Ramos (cell line): ENCODE measurements around the gene ENDOV.

Source experiments
- in situ Hi-C: fragments of 300-500 bp; cut with MboI; formaldehyde crosslinking; loops from one replicate; pipeline ENCODE4 v1.14.3; 2022; ENCODE audit warnings: low sequenced_read_pairs; ENCODE audit not compliant: unreplicated experiment

Gene ENDOV

DNA sequence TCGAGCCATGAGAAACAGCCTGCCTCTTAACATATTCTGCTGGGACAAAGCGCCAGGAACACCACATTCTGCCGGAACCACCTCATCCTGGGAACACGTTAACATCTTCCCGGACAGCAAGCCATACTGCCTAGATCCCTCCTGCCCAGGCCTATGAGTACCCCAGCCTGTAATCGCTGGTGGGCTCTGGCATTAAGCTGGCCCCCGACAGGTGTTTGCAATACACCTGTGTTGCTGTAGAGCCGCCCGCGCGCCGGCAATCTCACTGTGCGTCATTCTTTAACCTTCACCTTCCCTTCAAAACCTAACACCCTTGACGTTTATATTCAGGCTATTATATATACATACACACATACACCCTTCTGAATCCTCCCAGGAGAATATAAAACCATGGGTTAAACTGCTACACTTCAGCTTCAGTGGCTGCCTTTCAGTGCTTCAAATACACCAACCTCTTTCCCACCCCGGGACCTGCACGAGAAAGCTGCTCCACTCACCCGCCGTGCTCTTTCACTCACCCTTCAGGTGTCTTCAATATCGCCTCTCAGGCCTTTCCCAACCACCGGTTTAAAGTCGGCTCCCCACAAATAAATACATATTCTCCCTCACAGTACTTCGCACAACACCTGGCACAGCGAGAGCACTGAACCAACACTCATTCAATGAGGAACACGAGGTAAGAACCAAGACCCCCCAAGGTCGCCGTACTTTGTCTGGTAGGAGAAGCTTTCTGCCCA, 1.0 kb upstream of the ENDOV start:
- in situ Hi-C loops = no loop called here

DNA sequence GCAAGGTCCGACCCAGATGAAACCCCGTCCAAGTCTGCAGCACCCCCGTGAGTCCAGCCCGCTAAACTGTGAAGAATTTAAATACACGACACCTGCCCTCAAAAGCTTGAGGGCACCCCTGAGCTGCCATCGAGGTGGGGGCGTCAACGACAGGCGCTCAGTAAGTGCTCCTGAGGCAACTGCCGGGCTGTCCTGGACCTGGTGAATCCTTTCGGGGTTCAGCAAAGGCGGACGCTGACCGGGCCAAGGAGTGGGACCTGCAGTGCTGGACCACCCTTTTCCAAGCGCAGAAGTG, 512 bp upstream of the ENDOV start:
- in situ Hi-C loops = no loop called here

DNA sequence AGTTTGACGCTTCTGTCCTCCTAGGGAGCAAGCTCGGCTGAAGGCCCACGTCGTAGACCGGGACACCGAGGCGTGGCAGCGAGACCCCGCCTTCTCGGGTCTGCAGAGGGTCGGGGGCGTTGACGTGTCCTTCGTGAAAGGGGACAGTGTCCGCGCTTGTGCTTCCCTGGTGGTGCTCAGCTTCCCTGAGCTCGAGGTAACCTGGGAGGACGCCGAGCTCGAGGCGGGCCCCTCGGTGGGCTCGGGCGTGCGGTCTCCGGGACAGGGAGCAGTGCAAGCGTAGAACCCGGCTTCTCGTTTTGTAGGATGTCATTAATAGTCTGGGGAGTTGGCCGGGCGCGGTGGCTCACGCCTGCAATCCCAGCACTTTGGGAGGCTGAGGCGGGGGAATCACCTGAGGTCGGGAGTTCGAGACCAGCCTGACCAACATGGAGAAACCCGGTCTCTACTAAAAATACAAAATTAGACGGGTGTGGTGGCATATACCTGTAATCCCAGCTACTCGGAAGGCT, 715 bp downstream of the ENDOV start:
- in situ Hi-C loops = no loop called here

DNA sequence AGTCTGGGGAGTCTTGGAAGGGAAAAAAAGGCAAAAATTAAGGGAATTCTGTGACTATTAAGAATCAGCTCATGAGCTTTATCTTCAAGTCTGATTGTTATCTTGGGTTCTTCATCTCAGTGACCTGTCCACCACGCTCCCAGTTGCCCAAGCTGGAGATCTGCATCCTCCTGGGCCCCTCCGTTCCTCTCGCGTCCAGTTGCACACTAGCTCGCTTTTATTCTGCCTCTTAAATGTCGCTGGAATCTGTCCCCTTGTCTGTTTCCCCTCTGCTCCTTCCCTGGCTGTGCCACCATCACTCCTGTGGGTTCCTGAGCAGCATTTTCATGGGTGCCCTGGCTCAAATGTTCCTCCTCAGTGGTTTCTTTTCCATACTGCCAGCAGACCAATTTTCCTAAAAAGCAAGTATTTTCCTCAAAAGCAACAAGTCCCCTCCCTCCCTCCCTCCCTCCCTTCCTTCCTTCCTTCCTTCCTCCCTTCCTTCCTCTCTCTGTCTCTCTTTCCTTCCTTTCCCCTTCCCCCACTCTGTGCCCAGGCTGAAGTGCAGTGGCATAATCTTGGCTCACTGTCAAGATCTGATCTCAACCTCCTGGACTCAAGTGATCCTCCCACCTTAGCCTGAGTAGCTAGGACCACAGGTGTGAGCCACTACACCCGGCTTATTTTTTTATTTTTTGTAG, 1.4 kb downstream of the ENDOV start:
- in situ Hi-C loops = no loop called here

DNA sequence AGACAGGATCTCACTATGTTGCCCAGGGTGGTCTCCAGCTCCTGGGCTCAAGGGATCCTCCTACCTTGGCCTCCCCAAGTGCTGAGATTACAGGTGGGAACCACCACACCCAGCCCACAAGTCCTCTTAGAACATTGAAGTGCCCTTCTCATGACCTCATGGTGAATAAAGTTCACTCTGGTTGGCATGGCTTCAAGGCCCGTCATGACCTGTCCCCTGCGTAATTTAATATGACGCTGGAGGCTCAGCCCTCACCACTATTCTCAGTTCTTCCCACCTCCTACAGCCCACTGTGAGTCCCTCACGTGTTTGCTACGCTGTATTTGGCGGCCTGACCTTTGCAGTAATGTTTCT, 1.9 kb downstream of the ENDOV start:
- in situ Hi-C loops = no loop called here

DNA sequence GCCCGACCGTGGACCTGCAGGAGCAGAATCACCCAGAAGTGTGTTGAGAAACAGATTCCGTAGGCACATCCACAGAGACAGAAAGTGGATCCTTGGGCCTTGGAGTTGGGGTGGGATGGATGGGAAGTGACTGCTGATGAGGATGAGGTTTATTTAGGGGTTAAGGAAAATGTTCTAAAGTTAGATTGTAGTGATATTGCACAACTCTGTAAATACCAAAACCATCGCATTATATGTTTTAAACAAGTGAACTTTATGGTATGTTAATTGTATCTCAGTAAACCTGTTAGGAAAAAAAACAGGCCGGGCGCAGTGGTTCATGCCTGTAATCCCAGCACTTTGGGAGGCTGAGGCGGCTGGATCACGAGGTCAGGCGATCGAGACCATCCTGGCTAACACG, 3.6 kb downstream of the ENDOV start:
- in situ Hi-C loops = no loop called here

DNA sequence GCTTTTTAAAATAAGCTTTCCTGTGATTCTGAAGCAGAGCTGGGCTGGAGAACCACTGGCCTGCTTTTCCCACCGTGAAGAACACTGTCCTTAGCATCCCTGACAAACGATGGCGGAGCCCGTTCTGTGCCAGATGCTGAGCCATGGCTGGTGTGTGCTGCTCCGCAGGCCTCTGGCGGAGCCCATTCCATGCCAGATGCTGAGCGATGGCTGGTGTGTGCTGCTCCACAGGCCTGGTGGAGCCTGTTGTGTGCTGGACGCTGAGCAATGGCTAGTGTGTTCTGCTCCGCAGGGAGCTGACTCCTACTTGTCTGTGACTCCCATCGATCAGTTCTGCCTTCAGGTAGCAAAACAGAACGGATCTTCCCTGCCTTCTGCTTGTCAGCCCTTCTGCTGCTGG, 4.3 kb downstream of the ENDOV start:
- in situ Hi-C loops = no loop called here

DNA sequence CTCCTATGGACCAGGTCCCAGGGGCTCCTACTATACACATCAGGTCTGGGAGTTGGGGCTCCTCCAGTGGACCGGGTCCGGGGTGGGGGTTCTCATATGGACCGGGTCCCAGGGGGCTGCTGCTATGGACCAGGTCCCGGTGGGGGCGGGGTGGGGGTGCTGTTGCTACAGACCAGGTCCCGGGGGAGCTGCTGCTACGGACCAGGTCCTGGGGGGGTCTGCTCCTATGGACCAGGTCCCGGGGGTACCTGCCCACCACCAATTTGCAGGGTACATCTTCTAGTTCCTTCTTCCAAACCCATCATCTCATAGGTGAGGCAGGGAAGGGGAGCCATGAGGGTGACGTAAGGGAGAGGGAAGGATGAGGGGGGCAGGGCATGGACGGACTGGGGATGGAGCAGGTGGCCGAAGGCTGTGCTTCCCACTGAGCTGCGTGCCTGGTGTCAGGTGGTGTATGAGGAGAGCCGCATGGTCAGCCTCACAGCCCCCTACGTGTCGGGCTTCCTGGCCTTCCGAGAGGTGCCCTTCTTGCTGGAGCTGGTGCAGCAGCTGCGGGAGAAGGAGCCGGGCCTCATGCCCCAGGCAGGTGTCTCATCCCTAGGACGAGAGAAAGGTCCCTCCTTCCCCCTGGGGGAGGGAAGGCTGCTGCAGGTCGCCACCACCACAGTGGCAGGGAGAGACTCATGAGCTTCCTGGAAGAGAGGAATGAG, 6.6 kb downstream of the ENDOV start:
- in situ Hi-C loops = loop anchor here (10.0 kb wide), 1 partner anchor 443 kb away; no protein-coding TSS in a partner anchor

DNA sequence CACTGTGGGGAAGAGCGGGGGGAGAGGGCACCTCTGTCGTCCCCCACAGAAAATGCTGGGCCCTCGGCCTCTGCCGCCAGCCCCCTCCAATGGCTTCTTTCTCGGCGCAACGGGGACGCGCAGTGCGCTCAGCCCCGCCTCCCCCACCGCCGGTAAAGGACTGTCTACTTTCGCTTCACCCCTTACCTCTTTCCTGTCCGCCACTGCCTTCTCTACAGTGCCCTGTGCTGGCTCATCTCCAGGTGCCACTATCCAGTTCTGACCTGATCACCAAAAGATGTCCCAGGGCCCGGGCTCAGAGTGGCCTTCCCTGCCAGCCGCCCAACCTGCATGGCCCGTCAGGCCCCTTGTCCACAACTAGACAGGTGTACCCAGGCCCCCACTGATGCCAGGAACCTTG, 7.3 kb downstream of the ENDOV start:
- in situ Hi-C loops = loop anchor here (10.0 kb wide), 1 partner anchor 443 kb away; no protein-coding TSS in a partner anchor

DNA sequence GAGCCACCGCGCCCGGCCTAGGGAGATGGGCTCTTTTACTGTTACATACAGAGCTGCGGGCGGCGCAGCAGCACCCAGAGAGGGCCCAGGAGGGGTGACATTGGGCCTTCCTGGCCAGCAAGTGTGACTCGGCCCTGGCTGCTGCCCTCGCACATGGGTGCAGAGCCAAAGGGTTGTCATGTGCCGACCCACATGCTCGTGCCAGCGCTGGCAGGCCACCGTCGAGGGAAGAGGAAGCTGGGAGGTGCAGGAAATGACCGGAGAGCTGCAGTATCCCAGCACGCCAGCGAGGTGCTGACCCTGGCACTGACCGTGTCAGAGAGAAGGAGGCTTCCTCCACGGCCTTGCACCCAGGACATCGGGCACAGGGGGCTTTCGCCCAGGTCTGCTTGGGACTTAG, 8.0 kb downstream of the ENDOV start:
- in situ Hi-C loops = loop anchor here (10.0 kb wide), 1 partner anchor 442 kb away; no protein-coding TSS in a partner anchor

DNA sequence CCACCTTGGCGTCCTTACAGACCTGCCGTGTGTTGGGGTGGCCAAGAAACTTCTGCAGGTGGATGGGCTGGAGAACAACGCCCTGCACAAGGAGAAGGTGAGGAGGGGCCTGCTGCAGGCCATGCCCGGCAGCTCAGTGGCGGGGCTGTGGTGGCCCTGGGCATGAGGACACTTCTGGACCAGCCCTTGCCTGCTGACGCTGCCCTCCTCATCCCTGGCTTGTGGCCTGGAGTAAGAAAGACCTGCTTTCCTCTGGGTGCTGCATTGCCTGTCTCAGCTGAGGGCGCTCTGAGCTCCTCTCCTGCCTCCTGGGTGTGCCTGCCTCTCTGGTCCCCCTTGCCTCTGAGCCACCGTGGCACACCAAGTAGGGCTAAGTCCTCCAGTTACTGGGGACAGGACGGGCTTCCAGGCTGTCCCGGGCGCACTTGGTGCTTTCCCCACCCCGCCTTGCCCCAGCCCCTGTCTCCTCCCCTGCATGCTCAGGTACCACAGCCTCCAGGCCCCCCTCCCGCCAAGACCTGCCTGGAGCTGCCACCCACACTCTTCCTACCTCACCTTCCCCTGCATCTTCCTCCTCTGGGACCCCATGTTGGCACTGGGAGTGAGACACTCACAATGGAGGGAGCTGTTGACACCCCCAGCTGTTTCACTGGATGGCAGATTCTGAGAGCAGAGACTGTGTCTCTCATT, 8.7 kb downstream of the ENDOV start:
- in situ Hi-C loops = loop anchor here (10.0 kb wide), 1 partner anchor 441 kb away; no protein-coding TSS in a partner anchor

DNA sequence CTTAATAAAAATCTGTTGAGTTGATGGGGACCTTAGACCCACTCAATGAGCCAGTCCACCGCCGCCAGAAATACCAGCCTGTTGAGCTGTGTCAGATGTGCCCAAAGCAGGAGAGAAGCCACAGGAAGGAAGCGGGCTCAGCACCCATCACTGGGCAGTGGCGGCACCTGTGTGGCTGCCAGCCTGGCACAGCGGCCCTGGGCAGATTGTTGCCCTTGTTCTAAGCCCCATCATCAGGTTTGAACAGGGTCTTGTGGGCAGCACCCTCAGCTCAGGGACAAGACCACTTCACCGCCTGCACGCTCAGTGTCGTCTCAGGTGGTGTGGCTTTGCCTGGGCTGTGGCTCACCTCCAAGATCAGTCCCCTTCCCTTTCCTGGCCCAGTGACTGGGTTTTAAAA, 9.3 kb downstream of the ENDOV start:
- in situ Hi-C loops = loop anchor here (10.0 kb wide), 1 partner anchor 441 kb away; no protein-coding TSS in a partner anchor

DNA sequence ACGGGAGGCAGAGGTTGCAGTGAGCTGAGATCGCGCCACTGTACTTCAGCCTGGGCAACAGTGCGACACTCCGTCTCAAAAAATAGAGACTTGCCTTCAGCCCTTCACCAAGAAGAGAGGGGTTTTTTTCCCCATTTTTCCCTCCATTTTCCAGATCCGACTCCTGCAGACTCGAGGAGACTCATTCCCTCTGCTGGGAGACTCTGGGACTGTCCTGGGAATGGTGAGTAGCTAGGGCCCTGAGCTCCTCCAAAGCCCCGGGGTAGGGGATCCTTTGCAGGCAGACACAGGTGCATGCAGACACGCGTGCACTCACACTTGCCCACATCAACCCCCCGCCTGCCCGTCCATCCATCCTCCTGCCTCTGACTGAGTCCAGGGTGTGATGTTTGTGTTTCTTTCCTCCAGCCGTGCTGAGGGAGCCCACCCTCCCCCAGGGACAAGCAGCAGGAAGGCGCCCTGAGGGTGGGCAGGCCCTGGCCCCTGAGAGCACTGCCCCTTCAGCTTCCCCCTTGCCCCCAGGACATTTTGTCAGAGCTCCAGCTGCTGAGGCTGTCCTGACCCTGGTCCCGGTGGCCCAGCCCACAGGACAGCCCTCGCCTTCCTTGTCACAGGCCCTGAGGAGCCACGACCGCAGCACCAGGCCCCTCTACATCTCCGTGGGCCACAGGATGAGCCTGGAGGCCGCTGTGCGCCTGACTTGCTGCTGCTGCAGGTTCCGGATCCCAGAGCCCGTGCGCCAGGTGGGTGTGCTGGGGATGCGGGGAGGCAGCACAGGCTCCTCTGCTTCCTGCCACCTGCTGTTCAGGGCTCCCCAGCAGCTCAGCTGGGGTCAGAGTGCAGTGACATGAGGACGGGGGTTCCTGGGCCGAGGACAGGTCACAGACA, 10.2 kb downstream of the ENDOV start:
- in situ Hi-C loops = loop anchor here (5.0 to 10.0 kb wide), 3 partner anchors 152 to 557 kb away; no protein-coding TSS in a partner anchor

DNA sequence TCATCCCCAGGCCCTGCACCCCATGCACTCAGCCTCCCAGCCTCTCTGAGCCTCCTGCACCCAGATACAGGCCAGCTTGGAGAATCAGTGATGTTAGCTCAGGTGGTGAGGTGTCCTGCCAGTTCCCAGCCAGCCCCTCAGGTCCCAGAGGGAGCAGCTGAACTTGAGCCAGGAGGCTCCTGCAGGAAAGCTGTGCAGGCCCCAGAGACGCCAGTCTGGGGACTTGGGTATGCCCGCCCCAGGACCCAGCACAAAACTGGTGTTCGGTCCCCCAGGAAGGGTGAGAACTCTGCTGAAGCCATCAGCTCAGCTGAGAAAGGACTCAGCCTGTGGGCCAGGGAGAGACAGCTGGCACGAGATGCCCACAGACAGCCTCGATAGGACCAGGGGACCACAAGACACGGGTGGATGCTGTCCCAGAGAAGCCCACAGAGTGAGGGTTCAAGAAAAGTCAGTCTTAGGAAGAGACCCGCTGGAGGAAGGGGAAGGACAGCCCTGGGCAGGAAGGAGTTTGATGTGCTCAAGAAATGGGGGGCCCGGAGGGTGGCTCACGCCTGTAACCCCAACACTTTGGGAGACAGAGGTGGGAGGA, 11.0 kb downstream of the ENDOV start:
- in situ Hi-C loops = loop anchor here (5.0 to 10.0 kb wide), 3 partner anchors 151 to 556 kb away; no protein-coding TSS in a partner anchor

DNA sequence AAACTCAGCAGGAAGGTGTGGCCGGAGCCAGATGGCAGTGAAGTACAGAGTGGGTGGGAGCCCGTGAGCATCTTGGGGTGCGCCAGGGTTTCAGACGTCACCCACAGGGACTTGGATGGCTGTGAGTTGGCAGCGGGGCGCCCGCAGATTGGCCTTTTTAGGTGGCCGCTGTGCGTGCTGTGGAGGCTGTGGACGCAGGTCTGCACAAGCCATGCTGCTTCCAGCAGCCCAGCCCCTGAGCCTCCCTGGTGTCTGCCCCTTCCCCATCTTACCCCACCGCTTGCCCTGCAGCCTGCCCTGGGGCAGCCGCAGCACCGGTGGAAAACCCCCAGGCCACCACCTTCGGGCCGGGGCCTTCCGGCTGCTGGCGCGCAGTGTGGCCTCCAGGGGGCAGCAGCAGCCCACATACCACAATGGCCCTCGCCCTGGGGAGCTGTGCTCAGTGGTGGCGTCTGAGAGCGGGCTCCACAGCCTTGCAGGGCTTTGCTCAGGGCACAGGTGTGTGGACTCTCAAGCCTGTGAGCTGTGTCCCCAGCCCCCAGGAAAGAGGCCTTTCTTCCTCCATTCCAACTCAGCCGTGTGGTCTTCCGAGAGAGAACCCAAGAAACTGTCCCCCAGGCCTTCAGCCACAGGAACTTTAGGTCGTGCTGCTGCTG, 11.8 kb downstream of the ENDOV start:
- in situ Hi-C loops = loop anchor here (5.0 to 10.0 kb wide), 3 partner anchors 151 to 556 kb away; no protein-coding TSS in a partner anchor

DNA sequence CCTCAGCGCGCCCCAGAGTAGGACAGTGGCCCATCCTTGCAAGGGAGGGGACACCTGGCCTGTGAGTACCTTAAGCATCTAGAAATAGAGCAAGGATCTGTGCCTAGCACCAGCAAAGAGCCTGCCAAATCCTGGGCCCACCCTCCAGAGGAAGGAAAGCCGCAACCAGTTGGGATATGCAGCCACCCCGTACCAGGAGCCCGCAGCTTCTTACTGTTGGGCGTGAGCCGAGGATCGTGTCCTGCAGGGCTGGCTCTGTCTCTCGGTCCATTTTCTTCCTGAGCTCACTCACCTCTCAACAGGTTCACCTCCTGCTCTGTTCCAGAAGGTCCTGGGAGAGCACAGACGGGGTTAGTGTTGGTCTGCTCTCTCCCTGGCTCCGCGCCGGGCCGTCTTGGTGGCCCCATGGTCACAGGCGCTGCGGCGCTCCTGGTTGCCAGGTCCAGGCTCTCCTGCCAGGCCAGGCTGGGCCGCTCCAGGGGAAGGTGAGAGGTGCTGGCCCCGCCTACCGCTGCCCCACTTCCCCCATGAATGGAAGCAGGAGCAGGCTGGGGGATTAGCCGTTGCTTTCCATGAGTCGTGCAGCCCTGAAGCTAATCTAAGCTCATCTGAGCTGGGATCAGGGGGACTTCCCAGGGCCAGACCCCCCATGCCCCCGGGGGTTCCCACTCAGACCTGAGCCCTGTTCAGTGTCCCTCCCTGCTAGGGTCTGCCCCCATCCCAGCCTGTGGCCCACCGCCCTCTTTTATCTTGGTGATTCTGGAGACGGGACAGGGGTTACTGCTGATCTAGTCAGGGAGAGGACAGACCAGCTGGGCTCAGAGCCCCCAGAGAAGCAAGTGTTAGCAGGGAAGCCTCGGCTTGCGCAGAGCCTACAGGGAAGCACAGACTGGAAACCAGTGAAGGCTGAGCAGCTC, 12.7 kb downstream of the ENDOV start:
- in situ Hi-C loops = loop anchor here (5.0 to 10.0 kb wide), 3 partner anchors 150 to 555 kb away; no protein-coding TSS in a partner anchor

DNA sequence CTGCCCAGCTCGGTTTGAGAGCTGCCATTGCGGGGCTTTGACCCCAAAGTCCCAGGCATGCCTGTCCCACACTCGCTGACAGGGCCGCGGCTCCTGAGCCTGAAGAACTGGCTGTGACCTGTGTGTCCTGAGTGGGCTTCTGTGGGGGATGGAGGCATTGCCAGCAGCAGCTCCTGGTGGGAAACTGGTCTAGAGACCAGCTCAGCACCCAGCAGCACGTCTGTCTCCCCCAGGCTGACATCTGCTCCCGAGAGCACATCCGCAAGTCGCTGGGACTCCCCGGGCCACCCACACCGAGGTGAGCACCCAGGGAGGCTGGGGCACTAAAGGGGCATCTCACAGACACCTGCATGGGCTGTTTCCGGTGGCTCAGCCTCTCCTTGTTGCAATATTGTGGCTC, 13.4 kb downstream of the ENDOV start:
- in situ Hi-C loops = loop anchor here (5.0 to 10.0 kb wide), 3 partner anchors 149 to 554 kb away; no protein-coding TSS in a partner anchor
